NB4 (cell line): ENCODE measurements around the gene SEPTIN2.

Source experiments
- MYC ChIP-seq: IDR thresholded peaks from 2 replicates; pipeline ENCODE4 v1.6.1; 2011; ENCODE audit warnings: low read depth, low read length
- POLR2A ChIP-seq: IDR thresholded peaks from 2 replicates; pipeline ENCODE4 v1.6.1; 2011; ENCODE audit warnings: mild to moderate bottlenecking; ENCODE audit not compliant: insufficient read length; ENCODE audit errors: extremely low read depth
- TF ChIP-seq, protein P1 (sequence below): IDR thresholded peaks from one replicate; pipeline ENCODE4 v1.5.1; 2012; ENCODE audit warnings: low read depth, low read length
- TF ChIP-seq, protein P2 (sequence below): IDR thresholded peaks from 2 replicates; pipeline ENCODE4 v1.6.1; 2011; ENCODE audit warnings: low read depth, low read length

- TF ChIP-seq, protein P1, sequence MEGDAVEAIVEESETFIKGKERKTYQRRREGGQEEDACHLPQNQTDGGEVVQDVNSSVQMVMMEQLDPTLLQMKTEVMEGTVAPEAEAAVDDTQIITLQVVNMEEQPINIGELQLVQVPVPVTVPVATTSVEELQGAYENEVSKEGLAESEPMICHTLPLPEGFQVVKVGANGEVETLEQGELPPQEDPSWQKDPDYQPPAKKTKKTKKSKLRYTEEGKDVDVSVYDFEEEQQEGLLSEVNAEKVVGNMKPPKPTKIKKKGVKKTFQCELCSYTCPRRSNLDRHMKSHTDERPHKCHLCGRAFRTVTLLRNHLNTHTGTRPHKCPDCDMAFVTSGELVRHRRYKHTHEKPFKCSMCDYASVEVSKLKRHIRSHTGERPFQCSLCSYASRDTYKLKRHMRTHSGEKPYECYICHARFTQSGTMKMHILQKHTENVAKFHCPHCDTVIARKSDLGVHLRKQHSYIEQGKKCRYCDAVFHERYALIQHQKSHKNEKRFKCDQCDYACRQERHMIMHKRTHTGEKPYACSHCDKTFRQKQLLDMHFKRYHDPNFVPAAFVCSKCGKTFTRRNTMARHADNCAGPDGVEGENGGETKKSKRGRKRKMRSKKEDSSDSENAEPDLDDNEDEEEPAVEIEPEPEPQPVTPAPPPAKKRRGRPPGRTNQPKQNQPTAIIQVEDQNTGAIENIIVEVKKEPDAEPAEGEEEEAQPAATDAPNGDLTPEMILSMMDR, result no peak
- TF ChIP-seq MYC, result no peak
- no peak for TF ChIP-seq POLR2A
- TF ChIP-seq, protein P2, sequence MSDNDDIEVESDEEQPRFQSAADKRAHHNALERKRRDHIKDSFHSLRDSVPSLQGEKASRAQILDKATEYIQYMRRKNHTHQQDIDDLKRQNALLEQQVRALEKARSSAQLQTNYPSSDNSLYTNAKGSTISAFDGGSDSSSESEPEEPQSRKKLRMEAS, result no peak
These were observed 1.1 kb downstream of the SEPTIN2 start for GRCh38 chr2:241316825-241317224.
